Sigmoid colon (tissue), 4 donors: ENCODE results near the gene UFM1.

Source experiments
- CTCF ChIP-seq, 4 experiments: fragments of 450-650 bp in 3 of 4; fragments of 200-600 bp in 1 of 4; IDR thresholded peaks; one replicate each; pipeline ENCODE4 v1.5.1; 2016 to 2019; ENCODE audit warnings: antibody characterized with exemption in 4 of 4, mild to moderate bottlenecking in 3 of 4, moderate library complexity in 2 of 4
- EP300 ChIP-seq, 4 donors: sonication (generic); formaldehyde crosslinking; IDR thresholded peaks; one replicate each; pipeline ENCODE4 v1.6.1; 2017; ENCODE audit warnings: antibody characterized with exemption in 4 of 4
- POLR2A ChIP-seq, 2 donors: fragments of 450-650 bp; IDR thresholded peaks; one replicate each; pipeline ENCODE4 v1.6.1; 2016; ENCODE audit warnings: antibody characterized with exemption in 2 of 2, mild to moderate bottlenecking in 2 of 2, moderate library complexity in 2 of 2

GRCh38 chr13:38321654-38322053, 28.0 kb upstream of the UFM1 start:
- TF ChIP-seq CTCF (IDR thresholded peaks at IDR 0.05) (no peak), POLR2A (IDR thresholded peaks at IDR 0.05) (no peak), EP300 (IDR thresholded peaks at IDR 0.05) (no peak)
